ENCODE measurements around the gene IL23A. TPM values are rescaled to one million over a fixed set of nuclear protein-coding genes. Genes with fewer than 3 reads are reported as not detected.
"Not testable (repeated sequence)": the region's sequence is repeated elsewhere in the genome, so short reads cannot be mapped to it uniquely, and the experiment has no call there.

Gene IL23A
- total and polyA plus RNA-seq, 2 of the 13 experiments (the other 11 are each of a cell fraction or from before 2014, with no cell fraction given), result 0.33 to 0.35 TPM

GRCh38 chr12:56333679-56334489 is 4.8 kb upstream of the IL23A start, which contains the start of gene PAN2 (continued):
- TF ChIP-seq TBX3 (IDR thresholded peaks at IDR 0.05; ENCODE audit: borderline replicate concordance) (no peak), ATF4 (CRISPR knock-in tag; IDR thresholded peaks at IDR 0.05) (peak in 1 of 2 experiments; percentile 34; a peak in 1 of 4 replicates)

- no peaks in the 10 kb centered on the region for H4K20me1 ChIP-seq (ENCODE audit: insufficient read depth, low read length)
- H3K9me3 ChIP-seq (ENCODE audit: low read length), result no peaks in the 10 kb centered on the region
- BruUV-seq (replicated peaks), result TSS peak; percentile 99
- peak; percentile 2; the same call in 2 of the 3 replicates for ATAC-seq
- H2AFZ ChIP-seq (ENCODE audit: low read length), result no peak overlapping the region
- 8% methylated on average over 6 of the region's 6 CpGs for WGBS (ENCODE audit: low lambda C conversion rate)
- peak overlapping the region; percentile 60 to 74 (median 71) for H3K4me3 ChIP-seq (replicated peaks in 1 of 3; ENCODE audit: insufficient read depth in 1 of 3, low read depth in 2 of 3, low read length in 3 of 3)
- H3K27ac ChIP-seq (ENCODE audit: extremely low read length, insufficient read depth, low read length), result peak overlapping the region; percentile 88
- peak overlapping the region; percentile 88 for H3K4me2 ChIP-seq (ENCODE audit: low read depth, low read length)
- in situ Hi-C loops (cut with HindIII; ENCODE audit: extremely low pct_ligation_motif_present, low pct_unique_long_range_greater_than_20kb), result no loop called here
- H3K36me3 ChIP-seq (replicated peaks in 1 of 2; ENCODE audit: control insufficient read depth in 1 of 2, insufficient read depth in 2 of 2, low read length in 2 of 2), result no peaks in the 10 kb centered on the region
- intact Hi-C loops (cut with micrococcal nuclease; ENCODE audit: unreplicated experiment), result loop anchor here (1.0 kb wide), 1 partner anchor 130 kb away; no protein-coding TSS in a partner anchor
- peak overlapping the region; percentile 83 for H3K9ac ChIP-seq (ENCODE audit: insufficient read depth, low read depth, low read length)
- TF ChIP-seq NCOA1 (CRISPR knock-in tag; IDR thresholded peaks at IDR 0.05) (0 out of 2 replicates have a peak, but pooled peaks have one; percentile 56), ZGPAT (CRISPR knock-in tag; IDR thresholded peaks at IDR 0.05) (no peak)
- CTCF ChIA-PET (ENCODE audit: low intra/inter-chr PET ratio, low total read pairs), result interaction anchor here (2.0 kb wide), 1 partner anchor 129 kb away, joined by 5 read pairs; no protein-coding TSS in a partner anchor
- no peak for DNase-seq (ENCODE audit: low spot score)
- no peaks in the 10 kb centered on the region for H3K79me2 ChIP-seq (ENCODE audit: insufficient read depth, low read length)
- H3K27me3 ChIP-seq (ENCODE audit: control insufficient read depth in 1 of 2, insufficient read depth in 2 of 2, low read length in 2 of 2), result no peaks in the 10 kb centered on the region; a peak in 1 of 5 replicates
- H3K4me1 ChIP-seq (ENCODE audit: insufficient read depth, low read length), result peaks cover 54% of the 10 kb centered on the region
- POLR2A ChIA-PET, result interaction anchor here (1.7 to 4.7 kb wide), 5 partner anchors 19 to 114 kb away, joined by 6 to 81 read pairs (median 16); partner anchors contain the start of genes APOF, CNPY2, COQ10A and RNF41
- FAIRE-seq, result no peak
Observed at GRCh38 chr12:56334490-56334793, 4.2 kb upstream of the IL23A start.

- ChIA-PET POLR2A (interaction anchor here (1.0 to 4.7 kb wide), 3 partner anchors 20 to 114 kb away, joined by 5 to 81 read pairs (median 71); partner anchors contain the start of genes APOF, CNPY2, STAT2 and TIMELESS), CTCF (ENCODE audit: low intra/inter-chr PET ratio, low total read pairs) (interaction anchor here (2.0 kb wide), 1 partner anchor 128 kb away, joined by 5 read pairs; no protein-coding TSS in a partner anchor)
- H3K27me3 ChIP-seq (ENCODE audit: control insufficient read depth in 1 of 2, insufficient read depth in 2 of 2, low read length in 2 of 2); H3K27ac ChIP-seq (ENCODE audit: extremely low read length, insufficient read depth, low read length); DNase-seq (ENCODE audit: low spot score); intact Hi-C loops (cut with micrococcal nuclease; ENCODE audit: unreplicated experiment); in situ Hi-C loops (cut with HindIII; ENCODE audit: extremely low pct_ligation_motif_present, low pct_unique_long_range_greater_than_20kb); H3K79me2 ChIP-seq (ENCODE audit: insufficient read depth, low read length); BruUV-seq (replicated peaks); H3K36me3 ChIP-seq (replicated peaks in 1 of 2; ENCODE audit: control insufficient read depth in 1 of 2, insufficient read depth in 2 of 2, low read length in 2 of 2); H3K4me3 ChIP-seq (replicated peaks in 1 of 3; ENCODE audit: insufficient read depth in 1 of 3, low read depth in 2 of 3, low read length in 3 of 3); H3K9me3 ChIP-seq (ENCODE audit: low read length); H3K9ac ChIP-seq (ENCODE audit: insufficient read depth, low read depth, low read length); FAIRE-seq; H4K20me1 ChIP-seq (ENCODE audit: insufficient read depth, low read length); ATAC-seq; H2AFZ ChIP-seq (ENCODE audit: low read length); H3K4me2 ChIP-seq (ENCODE audit: low read depth, low read length): not testable (repeated sequence)
- H3K4me1 ChIP-seq (ENCODE audit: insufficient read depth, low read length), result peaks cover 54% of the 10 kb centered on the region
- WGBS (ENCODE audit: low lambda C conversion rate), result 97% methylated on average over 8 of the region's 8 CpGs
Observed at GRCh38 chr12:56335527-56335926, 3.2 kb upstream of the IL23A start.

Data from HepG2 (cell line).